ENCODE measurements around the gene CLCN7. TPM values are rescaled to one million over a fixed set of nuclear protein-coding genes. Genes with fewer than 3 reads are reported as not detected.
A peak's percentile ranks its signal among the peaks of the same experiment; 100 is the strongest.

The CLCN7 gene
- total and polyA plus RNA-seq, 2 of the 4 experiments (the other 2 are of a cell fraction) = 10.8 to 45.2 TPM

DNA sequence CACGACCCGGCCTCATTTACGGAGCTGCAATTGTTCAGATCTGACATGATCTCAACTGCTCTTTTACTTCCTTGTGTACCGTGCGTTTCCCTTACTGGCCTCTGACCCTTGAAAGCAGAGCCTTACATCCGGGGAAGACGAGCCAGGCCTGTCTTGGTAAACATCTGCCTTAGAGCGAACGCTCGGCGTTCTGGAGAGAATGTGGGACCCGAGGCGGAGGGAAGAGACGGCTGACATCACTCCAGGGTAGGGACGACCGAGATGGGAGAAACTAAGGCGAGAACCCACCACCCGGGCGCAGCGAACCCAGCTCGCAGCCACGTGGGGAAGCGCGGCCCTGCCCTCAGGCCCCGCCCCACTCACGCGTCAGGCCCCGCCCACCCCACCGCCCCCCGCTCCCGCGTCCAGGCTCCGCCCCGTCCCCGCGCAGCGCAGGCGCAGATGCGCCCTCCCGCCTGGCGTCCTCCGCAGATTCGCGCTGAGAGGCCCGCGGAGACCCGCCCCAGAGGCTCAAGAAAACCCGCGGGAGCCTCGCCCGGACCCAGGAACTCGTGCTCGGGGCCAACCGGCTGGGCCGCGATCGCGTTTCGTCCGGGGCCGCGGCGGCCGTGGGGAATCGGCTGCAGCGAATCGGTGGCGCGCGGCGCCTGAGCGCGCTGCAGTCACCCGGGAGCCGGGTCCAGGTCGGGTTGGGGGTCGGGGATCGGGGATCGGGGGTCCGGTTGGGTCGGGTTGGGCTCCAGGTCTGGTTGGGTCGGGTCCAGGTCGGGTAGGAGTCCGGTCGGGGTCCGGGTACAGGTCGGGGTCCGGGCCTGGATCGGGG lies 18.3 kb upstream of the CLCN7 start, which contains the start of gene TELO2:
TSS of gene TELO2 (plus strand) at position 438 of the 823 bp plus-strand sequence. CDS start 922 bp downstream, outside the sequence.
- Histone ChIP-seq H4K5ac (ENCODE audit: low read depth, low read length) (peak within 1 kb of the TSS; percentile 76), H3K9ac (ENCODE audit: low read depth, low read length) (peak within 1 kb of the TSS; percentile 83), H3K18ac (ENCODE audit: low read depth, low read length) (peak within 1 kb of the TSS; percentile 57), H3K79me1 (ENCODE audit: low read depth in 1 of 2, low read length in 2 of 2) (peaks cover 6 to 35% of the 10 kb centered on the region in 2 experiments), H3K14ac (replicated peaks; ENCODE audit: low read depth, low read length) (peak within 1 kb of the TSS; percentile 97), H3K27ac (ENCODE audit: insufficient read depth, low read length) (peak within 1 kb of the TSS; percentile 96), H2BK5ac (ENCODE audit: low read depth, low read length, poor library complexity, severe bottlenecking) (peak within 1 kb of the TSS; percentile 93), H3K4me2 (ENCODE audit: low read depth, low read length) (peak within 1 kb of the TSS; percentile 99), H2AFZ (replicated peaks; ENCODE audit: low read length, poor library complexity) (peak within 1 kb of the TSS; percentile 99), H3K9me1 (ENCODE audit: insufficient read depth, low read length) (peaks cover 7% of the 10 kb centered on the region), H2AK5ac (ENCODE audit: low read depth, low read length) (peak within 1 kb of the TSS; percentile 94), H3K4ac (ENCODE audit: low read depth, low read length) (peak within 1 kb of the TSS; percentile 89), H2BK20ac (ENCODE audit: low read depth, low read length) (peak within 1 kb of the TSS; percentile 49; the same call in 1 of the 2 replicates), H3K9me3 (ENCODE audit: control insufficient read depth, insufficient read depth, low read length) (no peaks in the 10 kb centered on the region), H3K4me1 (ENCODE audit: control insufficient read depth, insufficient read depth, low read length) (peaks cover 12% of the 10 kb centered on the region), H3K23ac (ENCODE audit: low read depth, low read length) (peak within 1 kb of the TSS; percentile 80), H4K20me1 (ENCODE audit: insufficient read depth, low read length) (peaks cover 13% of the 10 kb centered on the region; the same call in 1 of the 2 replicates), H2BK120ac (ENCODE audit: low read depth, low read length) (peak within 1 kb of the TSS; percentile 87), H2AK9ac (replicated peaks; ENCODE audit: low read depth, low read length, poor library complexity) (peak within 1 kb of the TSS; percentile 97), H3K56ac (ENCODE audit: extremely low read depth, insufficient read depth, low read length) (peak within 1 kb of the TSS; percentile 81), H4K91ac (ENCODE audit: insufficient read depth, low read depth, low read length) (peak within 1 kb of the TSS; percentile 82), H3K36me3 (ENCODE audit: control insufficient read depth, insufficient read depth, low read length) (peaks cover 20% of the 10 kb centered on the region), H3K27me3 (ENCODE audit: control insufficient read depth, insufficient read depth, low read length) (no peaks in the 10 kb centered on the region), H4K8ac (ENCODE audit: low read depth in 2 of 2, low read length in 2 of 2) (peak within 1 kb of the TSS; percentile 96), H2BK15ac (ENCODE audit: low read depth, low read length) (peak within 1 kb of the TSS; percentile 59; the same call in 2 of the 3 replicates), H3K4me3 (ENCODE audit: insufficient read depth, low read depth, low read length) (peak within 1 kb of the TSS; percentile 65)
- WGBS, 2 experiments (ENCODE audit: extremely low coverage in 2 of 2, insufficient read length in 1 of 2) = 9% methylated on average over 13 of the region's 89 CpGs; no CpG with 5 or more reads in 1 of the 2 experiments
- CTCF ChIA-PET = interaction anchor here (0.6 kb wide), 1 partner anchor 246 kb away, joined by 4 read pairs; no protein-coding TSS in a partner anchor
- dilution Hi-C loops (cut with HindIII; ENCODE audit: low sequenced_read_pairs, unreplicated experiment) (no loop called here), in situ Hi-C loops (cut with MboI; ENCODE audit: low sequenced_read_pairs) (no loop called here), intact Hi-C loops (cut with micrococcal nuclease) (loop anchor here (5.0 kb wide), 2 partner anchors 119 to 214 kb away; partner anchors contain the start of genes CRAMP1, IFT140 and MAPK8IP3)
- BruUV-seq (replicated peaks) = no TSS peak
- DNase-seq (peak; percentile 70), ATAC-seq (ENCODE audit: low read depth) (peak; percentile 92)
- POLR2A ChIA-PET (ENCODE audit: unreplicated experiment) = interaction anchor here (0.6 kb wide), 1 partner anchor 66 kb away, joined by 8 read pairs; no protein-coding TSS in a partner anchor
- peak; percentile 47; the same call in 1 of the 2 replicates for TF ChIP-seq MAZ (IDR thresholded peaks at IDR 0.05; ENCODE audit: borderline replicate concordance, low read depth, low read length)
- TF ChIP-seq MAFK (IDR thresholded peaks at IDR 0.05; ENCODE audit: low read depth, low read length) = no peak
- no peak for TF ChIP-seq FOS (IDR thresholded peaks at IDR 0.05; ENCODE audit: low read depth, low read length)
- TF ChIP-seq MXI1 (IDR thresholded peaks at IDR 0.05; ENCODE audit: borderline replicate concordance, low read depth, low read length) = peak; percentile 70
- TF ChIP-seq, protein P1, sequence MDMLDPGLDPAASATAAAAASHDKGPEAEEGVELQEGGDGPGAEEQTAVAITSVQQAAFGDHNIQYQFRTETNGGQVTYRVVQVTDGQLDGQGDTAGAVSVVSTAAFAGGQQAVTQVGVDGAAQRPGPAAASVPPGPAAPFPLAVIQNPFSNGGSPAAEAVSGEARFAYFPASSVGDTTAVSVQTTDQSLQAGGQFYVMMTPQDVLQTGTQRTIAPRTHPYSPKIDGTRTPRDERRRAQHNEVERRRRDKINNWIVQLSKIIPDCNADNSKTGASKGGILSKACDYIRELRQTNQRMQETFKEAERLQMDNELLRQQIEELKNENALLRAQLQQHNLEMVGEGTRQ (IDR thresholded peaks at IDR 0.05; ENCODE audit: low read depth, low read length) = peak; percentile 63

All from IMR-90 (cell line).